Trophoblast cell (in vitro differentiated cells and primary cell): ENCODE results near the gene CAND1. TPM values are rescaled to one million over a fixed set of nuclear protein-coding genes. Genes with fewer than 3 reads are reported as not detected.

ENCODE experiments used
- DNase-seq, 2 donors: peaks; one replicate each; pipeline ENCODE4 v3.0.0-alpha.2; 2016
- H2AFZ ChIP-seq: 2 replicates; pipeline ENCODE4 v1.6.1; 2013; ENCODE audit warnings: low read length, moderate library complexity, mild to moderate bottlenecking; ENCODE audit not compliant: insufficient read depth, poor library complexity
- H2AK5ac ChIP-seq: 2 replicates; pipeline ENCODE4 v1.6.1; 2013; ENCODE audit warnings: mild to moderate bottlenecking, low read length
- H2BK120ac ChIP-seq: 2 replicates; pipeline ENCODE4 v1.6.1; 2013; ENCODE audit warnings: low read length, mild to moderate bottlenecking, moderate library complexity; ENCODE audit not compliant: insufficient read depth, poor library complexity
- H2BK12ac ChIP-seq: 2 replicates; pipeline ENCODE4 v1.6.1; 2013; ENCODE audit warnings: mild to moderate bottlenecking, low read length, moderate library complexity
- H2BK5ac ChIP-seq: 2 replicates; pipeline ENCODE4 v1.6.1; 2013; ENCODE audit warnings: low read length, low read depth, moderate library complexity, mild to moderate bottlenecking; ENCODE audit not compliant: poor library complexity
- H3K14ac ChIP-seq: 2 replicates; pipeline ENCODE4 v1.6.1; 2013; ENCODE audit warnings: mild to moderate bottlenecking, low read length
- H3K18ac ChIP-seq: 2 replicates; pipeline ENCODE4 v1.6.1; 2013; ENCODE audit warnings: mild to moderate bottlenecking, low read length
- H3K23ac ChIP-seq: 2 replicates; pipeline ENCODE4 v1.6.1; 2013; ENCODE audit warnings: low read length
- H3K27ac ChIP-seq: 2 replicates; pipeline ENCODE4 v1.5.1; 2013; ENCODE audit warnings: low read depth, mild to moderate bottlenecking, inconsistent platforms, low read length, moderate library complexity
- H3K27me3 ChIP-seq: 2 replicates; pipeline ENCODE4 v1.6.1; 2013; ENCODE audit warnings: inconsistent platforms, mild to moderate bottlenecking, low read length, moderate library complexity; ENCODE audit not compliant: insufficient read depth
- H3K36me3 ChIP-seq, 2 experiments: 1 replicate in 1 of 2; 2 replicates in 1 of 2; pipeline ENCODE4 v1.6.1; 2013; ENCODE audit warnings: low read length in 2 of 2, mild to moderate bottlenecking in 2 of 2, moderate library complexity in 1 of 2; ENCODE audit not compliant: insufficient read depth in 2 of 2, control insufficient read depth in 1 of 2
- H3K4ac ChIP-seq: 2 replicates; pipeline ENCODE4 v1.6.1; 2013; ENCODE audit warnings: low read depth, mild to moderate bottlenecking, low read length, moderate library complexity
- H3K4me1 ChIP-seq, 2 experiments: 1 replicate in 1 of 2; 2 replicates in 1 of 2; pipeline ENCODE4 v1.6.1; 2013; ENCODE audit warnings: low read length in 2 of 2, mild to moderate bottlenecking in 2 of 2, moderate library complexity in 1 of 2; ENCODE audit not compliant: insufficient read depth in 2 of 2, control insufficient read depth in 1 of 2
- H3K4me2 ChIP-seq: 2 replicates; pipeline ENCODE4 v1.6.1; 2013; ENCODE audit warnings: inconsistent platforms, mild to moderate bottlenecking, low read length, moderate library complexity
- H3K4me3 ChIP-seq: 2 replicates; pipeline ENCODE4 v1.5.1; 2013; ENCODE audit warnings: mild to moderate bottlenecking, low read depth, low read length, inconsistent platforms
- H3K79me1 ChIP-seq: one replicate; pipeline ENCODE4 v1.6.1; 2013; ENCODE audit warnings: low read length
- H3K79me2 ChIP-seq: 2 replicates; pipeline ENCODE4 v1.6.1; 2013; ENCODE audit warnings: low read length, mild to moderate bottlenecking; ENCODE audit not compliant: control insufficient read depth, insufficient read depth, poor library complexity
- H3K9ac ChIP-seq: 2 replicates; pipeline ENCODE4 v1.6.1; 2013; ENCODE audit warnings: mild to moderate bottlenecking, low read length
- H3K9me3 ChIP-seq: 2 replicates; pipeline ENCODE4 v1.6.1; 2013; ENCODE audit warnings: low read depth, mild to moderate bottlenecking, control low read depth, inconsistent platforms, low read length; ENCODE audit not compliant: insufficient read depth
- H4K12ac ChIP-seq: 2 replicates; pipeline ENCODE4 v1.6.1; 2013; ENCODE audit warnings: low read depth, mild to moderate bottlenecking, low read length, moderate library complexity
- H4K8ac ChIP-seq: 2 replicates; pipeline ENCODE4 v1.6.1; 2013; ENCODE audit warnings: low read depth, mild to moderate bottlenecking, low read length, moderate library complexity
- H4K91ac ChIP-seq: one replicate; pipeline ENCODE4 v1.6.1; 2013; ENCODE audit warnings: low read depth, mild to moderate bottlenecking, low read length, moderate library complexity
- WGBS: extraction: QIAGEN DNeasy Blood & Tissue Kit; methylation state at CpG from one replicate; pipeline ENCODE4 v1.1.7; 2013; ENCODE audit warnings: missing lambda C conversion rate; ENCODE audit not compliant: insufficient read length, insufficient coverage; ENCODE audit errors: extremely low coverage; 5-methylcytosine and 5-hydroxymethylcytosine counted together
- polyA plus RNA-seq: library from polyadenylated mRNA; stranded (reverse); fragments of 200-250 nt; gene quantifications from 2 replicates; pipeline ENCODE4 v1.2.3, GENCODE V29; 2013

The CAND1 gene
- 85.1 and 87.6 TPM in 2 replicates for polyA plus RNA-seq

GRCh38 chr12:67268896-67269632 lies at the start of gene CAND1:
Gene CAND1, plus strand, starts transcription at chr12:67269358. Its CDS starts 360 bp downstream, at chr12:67269718.
- Histone ChIP-seq H2BK120ac (peak within 1 kb of the TSS; percentile 100), H3K9me3 (no peaks in the 10 kb centered on the region), H2AFZ (peak within 1 kb of the TSS; percentile 97), H3K4me1 (peaks cover 0 to 2% of the 10 kb centered on the region in 2 experiments), H4K12ac (peak within 1 kb of the TSS; percentile 99), H3K23ac (no peak within 1 kb of the TSS), H3K27ac (peak within 1 kb of the TSS; percentile 100), H2BK5ac (peak within 1 kb of the TSS; percentile 98), H3K4ac (peak within 1 kb of the TSS; percentile 98), H4K8ac (peak within 1 kb of the TSS; percentile 98), H4K91ac (peak within 1 kb of the TSS; percentile 98), H3K14ac (peak within 1 kb of the TSS; percentile 100), H2AK5ac (peak within 1 kb of the TSS; percentile 71), H3K4me3 (peak within 1 kb of the TSS; percentile 92), H3K4me2 (peak within 1 kb of the TSS; percentile 90), H2BK12ac (no peak within 1 kb of the TSS), H3K79me2 (peaks cover 20% of the 10 kb centered on the region), H3K9ac (peak within 1 kb of the TSS; percentile 94), H3K27me3 (no peaks in the 10 kb centered on the region), H3K36me3 (peaks cover 0 to 2% of the 10 kb centered on the region in 2 experiments), H3K18ac (peak within 1 kb of the TSS; percentile 100), H3K79me1 (peaks cover 14% of the 10 kb centered on the region)
- peak; percentile 98 to 100 for DNase-seq
- WGBS, result no CpG with 5 or more reads among the region's 61 CpGs

GRCh38 chr12:67220065-67220464 lies 49.1 kb upstream of the CAND1 start:
- H3K4ac ChIP-seq, result no peak overlapping the region
- H3K27me3 ChIP-seq, result no peaks in the 10 kb centered on the region
- H3K23ac ChIP-seq, result no peak overlapping the region
- no peak overlapping the region for H3K14ac ChIP-seq
- H3K79me1 ChIP-seq, result no peaks in the 10 kb centered on the region
- no peak overlapping the region for H4K12ac ChIP-seq
- H3K18ac ChIP-seq, result no peak overlapping the region
- H3K36me3 ChIP-seq, result no peaks in the 10 kb centered on the region
- no peak overlapping the region for H2AK5ac ChIP-seq
- H3K9ac ChIP-seq, result no peak overlapping the region
- no peak overlapping the region for H2AFZ ChIP-seq
- no peaks in the 10 kb centered on the region for H3K79me2 ChIP-seq
- H3K9me3 ChIP-seq, result no peaks in the 10 kb centered on the region
- no peak overlapping the region for H4K8ac ChIP-seq
- H2BK120ac ChIP-seq, result no peak overlapping the region
- DNase-seq, result peak; percentile 3 to 48
- H3K4me1 ChIP-seq, result no peaks in the 10 kb centered on the region
- H3K4me2 ChIP-seq, result no peak overlapping the region
- no CpG with 5 or more reads among the region's 4 CpGs for WGBS
- no peak overlapping the region for H2BK5ac ChIP-seq
- no peak overlapping the region for H3K4me3 ChIP-seq
- H2BK12ac ChIP-seq, result no peak overlapping the region
- no peak overlapping the region for H4K91ac ChIP-seq
- H3K27ac ChIP-seq, result no peak overlapping the region

- Histone ChIP-seq H3K4me1 (no peaks in the 10 kb centered on the region), H3K9ac (no peak overlapping the region), H3K36me3 (no peaks in the 10 kb centered on the region), H3K79me2 (no peaks in the 10 kb centered on the region), H3K18ac (no peak overlapping the region), H3K4me2 (no peak overlapping the region), H3K4ac (no peak overlapping the region), H2AFZ (no peak overlapping the region), H2AK5ac (no peak overlapping the region), H3K79me1 (no peaks in the 10 kb centered on the region), H4K12ac (no peak overlapping the region), H3K4me3 (no peak overlapping the region), H2BK120ac (no peak overlapping the region), H3K14ac (no peak overlapping the region), H3K23ac (no peak overlapping the region), H2BK12ac (no peak overlapping the region), H3K27ac (no peak overlapping the region), H4K8ac (no peak overlapping the region), H2BK5ac (no peak overlapping the region), H4K91ac (no peak overlapping the region), H3K9me3 (no peaks in the 10 kb centered on the region), H3K27me3 (no peaks in the 10 kb centered on the region)
- no CpG with 5 or more reads among the region's 4 CpGs for WGBS
- peak; percentile 13 to 60 for DNase-seq
Measured at GRCh38 chr12:67222302-67222701, 46.9 kb upstream of the CAND1 start.

GRCh38 chr12:67223225-67223624 lies 45.9 kb upstream of the CAND1 start:
- Histone ChIP-seq H3K9ac (no peak overlapping the region), H3K4me2 (no peak overlapping the region), H3K14ac (no peak overlapping the region), H3K18ac (no peak overlapping the region), H2AK5ac (no peak overlapping the region), H4K91ac (no peak overlapping the region), H4K12ac (no peak overlapping the region), H3K36me3 (no peaks in the 10 kb centered on the region), H2BK120ac (no peak overlapping the region), H3K27ac (no peak overlapping the region), H2AFZ (no peak overlapping the region), H3K4me3 (no peak overlapping the region), H4K8ac (no peak overlapping the region), H2BK5ac (no peak overlapping the region), H3K27me3 (no peaks in the 10 kb centered on the region), H3K23ac (no peak overlapping the region), H2BK12ac (no peak overlapping the region), H3K79me2 (no peaks in the 10 kb centered on the region), H3K4ac (no peak overlapping the region), H3K79me1 (no peaks in the 10 kb centered on the region), H3K9me3 (no peaks in the 10 kb centered on the region), H3K4me1 (no peaks in the 10 kb centered on the region)
- no CpG with 5 or more reads among the region's 3 CpGs for WGBS
- no peak for DNase-seq
